ENCODE measurements around the gene COL6A2. TPM values are rescaled to one million over a fixed set of nuclear protein-coding genes. Genes with fewer than 3 reads are reported as not detected.

The COL6A2 gene
- total and polyA plus RNA-seq, 2 donors (not counting 1 experiment from before 2014, with no cell fraction given): 1.2 to 2.1 TPM

DNA sequence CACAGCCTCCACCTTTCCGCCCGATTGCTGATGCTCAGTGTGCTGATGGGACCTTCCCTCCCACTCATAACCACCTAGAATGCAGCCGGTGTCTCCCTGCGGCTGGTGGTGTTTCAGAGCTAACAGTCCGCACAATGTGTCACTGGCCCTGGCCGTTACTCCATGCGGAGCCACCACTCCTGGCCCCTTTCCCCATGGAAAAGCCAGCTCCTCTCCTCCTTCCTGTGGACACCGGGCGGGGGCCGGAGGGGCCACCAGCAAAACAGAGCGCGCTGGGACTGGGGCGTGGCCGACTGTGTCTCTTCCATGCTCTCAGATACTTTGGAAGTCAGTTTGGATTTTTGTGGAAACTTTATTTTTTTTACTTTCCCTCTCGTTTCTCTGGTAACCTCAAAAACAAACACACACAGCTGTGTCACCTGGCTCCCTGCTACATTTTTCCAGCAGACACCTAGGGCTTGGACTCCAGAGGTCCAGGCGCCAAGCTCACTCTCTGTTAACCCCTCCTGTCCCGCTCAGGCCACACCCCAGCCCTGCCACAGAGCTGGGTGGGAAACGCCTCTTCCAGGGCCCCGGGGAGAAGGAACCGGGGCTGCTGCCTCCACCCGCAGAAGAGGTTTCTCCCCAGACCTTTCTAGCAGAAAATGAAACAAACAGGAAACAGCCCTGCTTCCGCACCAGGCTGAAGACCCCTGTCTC is 32.5 kb upstream of the COL6A2 start:
- Histone ChIP-seq H3K9ac (ENCODE audit: low read length) (no peak overlapping the region), H2AFZ (ENCODE audit: insufficient read depth, low read depth, low read length, poor library complexity, severe bottlenecking) (no peak overlapping the region), H3K27me3 (replicated peaks in 1 of 4; ENCODE audit: control extremely low read depth in 1 of 4, control insufficient read depth in 3 of 4, insufficient read depth in 4 of 4, low read length in 3 of 4) (peaks cover 0 to 38% (median 8%) of the 10 kb centered on the region in 4 experiments), H3K4me3 (ENCODE audit: control extremely low read depth in 1 of 5, extremely low read depth in 1 of 5, insufficient read depth in 1 of 5, low read depth in 2 of 5, low read length in 4 of 5) (no peak overlapping the region), H3K4me1 (ENCODE audit: control insufficient read depth in 2 of 2, insufficient read depth in 2 of 2, low read length in 2 of 2) (no peaks in the 10 kb centered on the region), H3K4me2 (replicated peaks; ENCODE audit: low read depth, low read length, poor library complexity, severe bottlenecking) (no peak overlapping the region), H3K27ac (ENCODE audit: low read length in 2 of 2) (no peak overlapping the region), H4K20me1 (ENCODE audit: control insufficient read depth, insufficient read depth, low read length, poor library complexity, severe bottlenecking) (no peaks in the 10 kb centered on the region), H3K79me2 (ENCODE audit: control insufficient read depth, insufficient read depth, low read length) (no peaks in the 10 kb centered on the region), H3K9me3 (ENCODE audit: control extremely low read depth in 1 of 3, control insufficient read depth in 2 of 3, insufficient read depth in 1 of 3, low read length in 2 of 3) (peaks cover 0 to 50% (median 9%) of the 10 kb centered on the region in 3 donors), H3K36me3 (replicated peaks in 1 of 2; ENCODE audit: control extremely low read depth in 1 of 2, control insufficient read depth in 1 of 2, extremely low read depth in 1 of 2, insufficient read depth in 2 of 2, low read length in 1 of 2) (no peaks in the 10 kb centered on the region)
- CTCF ChIA-PET: no interaction called here
- intact Hi-C loops (cut with micrococcal nuclease): no loop called here
- no peak for ATAC-seq (ENCODE audit: low read depth)
- TF ChIP-seq, protein P1, sequence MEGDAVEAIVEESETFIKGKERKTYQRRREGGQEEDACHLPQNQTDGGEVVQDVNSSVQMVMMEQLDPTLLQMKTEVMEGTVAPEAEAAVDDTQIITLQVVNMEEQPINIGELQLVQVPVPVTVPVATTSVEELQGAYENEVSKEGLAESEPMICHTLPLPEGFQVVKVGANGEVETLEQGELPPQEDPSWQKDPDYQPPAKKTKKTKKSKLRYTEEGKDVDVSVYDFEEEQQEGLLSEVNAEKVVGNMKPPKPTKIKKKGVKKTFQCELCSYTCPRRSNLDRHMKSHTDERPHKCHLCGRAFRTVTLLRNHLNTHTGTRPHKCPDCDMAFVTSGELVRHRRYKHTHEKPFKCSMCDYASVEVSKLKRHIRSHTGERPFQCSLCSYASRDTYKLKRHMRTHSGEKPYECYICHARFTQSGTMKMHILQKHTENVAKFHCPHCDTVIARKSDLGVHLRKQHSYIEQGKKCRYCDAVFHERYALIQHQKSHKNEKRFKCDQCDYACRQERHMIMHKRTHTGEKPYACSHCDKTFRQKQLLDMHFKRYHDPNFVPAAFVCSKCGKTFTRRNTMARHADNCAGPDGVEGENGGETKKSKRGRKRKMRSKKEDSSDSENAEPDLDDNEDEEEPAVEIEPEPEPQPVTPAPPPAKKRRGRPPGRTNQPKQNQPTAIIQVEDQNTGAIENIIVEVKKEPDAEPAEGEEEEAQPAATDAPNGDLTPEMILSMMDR (IDR thresholded peaks at IDR 0.05): no peak
- no peak for TF ChIP-seq EZH2 (IDR thresholded peaks at IDR 0.05; ENCODE audit: borderline replicate concordance, insufficient read depth, low read depth, low read length, poor library complexity, severe bottlenecking)
- peaks cover 9% of the 10 kb centered on the region for H3K9me3 Mint-ChIP-seq (ENCODE audit: insufficient read depth)
- no peaks in the 10 kb centered on the region for H3K4me1 Mint-ChIP-seq
- POLR2A ChIA-PET: no interaction called here
- 61% methylated on average over 11 of the region's 22 CpGs for WGBS (ENCODE audit: insufficient coverage)
- H3K4me3 Mint-ChIP-seq: no peak overlapping the region
- peaks cover 41% of the 10 kb centered on the region for H3K27me3 Mint-ChIP-seq
- H3K27ac Mint-ChIP-seq: no peak overlapping the region
- no peak for DNase-seq

- no peak overlapping the region for H3K4me3 Mint-ChIP-seq
- ATAC-seq (ENCODE audit: low read depth) (no peak), DNase-seq (no peak)
- no peaks in the 10 kb centered on the region for H3K79me2 ChIP-seq (ENCODE audit: control insufficient read depth, insufficient read depth, low read length)
- TF ChIP-seq, protein P1 (IDR thresholded peaks at IDR 0.05): no peak
- TF ChIP-seq EZH2 (IDR thresholded peaks at IDR 0.05; ENCODE audit: borderline replicate concordance, insufficient read depth, low read depth, low read length, poor library complexity, severe bottlenecking): no peak
- no peak overlapping the region for H3K4me2 ChIP-seq (replicated peaks; ENCODE audit: low read depth, low read length, poor library complexity, severe bottlenecking)
- H3K9ac ChIP-seq (ENCODE audit: low read length): no peak overlapping the region
- ChIA-PET CTCF (no interaction called here), POLR2A (no interaction called here)
- no peaks in the 10 kb centered on the region for H4K20me1 ChIP-seq (ENCODE audit: control insufficient read depth, insufficient read depth, low read length, poor library complexity, severe bottlenecking)
- no peaks in the 10 kb centered on the region for H3K36me3 ChIP-seq (replicated peaks in 1 of 2; ENCODE audit: control extremely low read depth in 1 of 2, control insufficient read depth in 1 of 2, extremely low read depth in 1 of 2, insufficient read depth in 2 of 2, low read length in 1 of 2)
- H3K9me3 Mint-ChIP-seq (ENCODE audit: insufficient read depth): peaks cover 9% of the 10 kb centered on the region
- no peak overlapping the region for H2AFZ ChIP-seq (ENCODE audit: insufficient read depth, low read depth, low read length, poor library complexity, severe bottlenecking)
- peaks cover 0 to 31% (median 8%) of the 10 kb centered on the region in 4 experiments for H3K27me3 ChIP-seq (replicated peaks in 1 of 4; ENCODE audit: control extremely low read depth in 1 of 4, control insufficient read depth in 3 of 4, insufficient read depth in 4 of 4, low read length in 3 of 4)
- H3K27me3 Mint-ChIP-seq: peaks cover 39% of the 10 kb centered on the region
- no peaks in the 10 kb centered on the region for H3K4me1 ChIP-seq (ENCODE audit: control insufficient read depth in 2 of 2, insufficient read depth in 2 of 2, low read length in 2 of 2)
- intact Hi-C loops (cut with micrococcal nuclease): no loop called here
- no peak overlapping the region for H3K27ac ChIP-seq (ENCODE audit: low read length in 2 of 2)
- WGBS (ENCODE audit: insufficient coverage): 50% methylated on average over 23 of the region's 23 CpGs
- no peak overlapping the region for H3K27ac Mint-ChIP-seq
- H3K4me3 ChIP-seq (ENCODE audit: control extremely low read depth in 1 of 5, extremely low read depth in 1 of 5, insufficient read depth in 1 of 5, low read depth in 2 of 5, low read length in 4 of 5): no peak overlapping the region
- H3K4me1 Mint-ChIP-seq: no peaks in the 10 kb centered on the region
- peaks cover 0 to 44% (median 9%) of the 10 kb centered on the region in 3 donors for H3K9me3 ChIP-seq (ENCODE audit: control extremely low read depth in 1 of 3, control insufficient read depth in 2 of 3, insufficient read depth in 1 of 3, low read length in 2 of 3)
Observed at GRCh38 chr21:46065914-46066551, 31.9 kb upstream of the COL6A2 start.

Data from B cell (primary cell).